Astrocyte (in vitro differentiated cells and primary cell): ENCODE data around the gene UPB1. TPM values are rescaled to one million over a fixed set of nuclear protein-coding genes. Genes with fewer than 3 reads are reported as not detected.

Experiments used
- DNase-seq: peaks from one replicate; pipeline ENCODE4 v3.0.0-alpha.2; 2010; ENCODE audit warnings: low read depth
- FAIRE-seq: peaks from 2 replicates; lab custom pipeline; 2011; peaks lifted over from hg19 to GRCh38; lab: Jason Lieb, UNC
- H2AFZ ChIP-seq: 2 replicates; pipeline ENCODE4 v1.6.0; 2012; ENCODE audit warnings: low read depth, low read length, inconsistent platforms
- H3K27ac ChIP-seq: 2 replicates; pipeline ENCODE4 v1.5.1; 2011; ENCODE audit warnings: low read depth, low read length, inconsistent platforms
- H3K27me3 ChIP-seq: 2 replicates; pipeline ENCODE4 v1.6.0; 2011; ENCODE audit warnings: low read length, inconsistent platforms; ENCODE audit not compliant: insufficient read depth
- H3K36me3 ChIP-seq: 2 replicates; pipeline ENCODE4 v1.5.1; 2011; ENCODE audit warnings: low read length, inconsistent platforms; ENCODE audit not compliant: insufficient read depth
- H3K4me1 ChIP-seq: 2 replicates; pipeline ENCODE4 v1.5.1; 2011; ENCODE audit warnings: low read length, inconsistent platforms; ENCODE audit not compliant: insufficient read depth
- H3K4me2 ChIP-seq: 2 replicates; pipeline ENCODE4 v1.6.0; 2012; ENCODE audit warnings: low read length, inconsistent platforms
- H3K4me3 ChIP-seq: 2 replicates; pipeline ENCODE4 v1.5.1; 2011; ENCODE audit warnings: low read depth, mild to moderate bottlenecking, low read length, inconsistent platforms; ENCODE audit not compliant: insufficient read depth
- H3K79me2 ChIP-seq: 2 replicates; pipeline ENCODE4 v1.6.0; 2012; ENCODE audit warnings: mild to moderate bottlenecking, low read length, inconsistent platforms; ENCODE audit not compliant: insufficient read depth
- H3K9ac ChIP-seq: 2 replicates; pipeline ENCODE4 v1.6.0; 2012; ENCODE audit warnings: mild to moderate bottlenecking, low read length, inconsistent platforms
- H3K9me3 ChIP-seq: 2 replicates; pipeline ENCODE4 v1.5.1; 2012; ENCODE audit warnings: low read depth, mild to moderate bottlenecking, low read length, inconsistent platforms; ENCODE audit not compliant: insufficient read depth
- H4K20me1 ChIP-seq: 2 replicates; pipeline ENCODE4 v1.6.0; 2012; ENCODE audit warnings: low read length, inconsistent platforms; ENCODE audit not compliant: insufficient read depth
- H3K27ac Mint-ChIP-seq: one replicate; pipeline ENCODE4 v1.8.0; 2021; ENCODE audit warnings: mild to moderate bottlenecking, mixed read lengths; ENCODE audit not compliant: unreplicated experiment
- H3K27me3 Mint-ChIP-seq: one replicate; pipeline ENCODE4 v1.8.0; 2021; ENCODE audit warnings: low read depth, mixed read lengths; ENCODE audit not compliant: unreplicated experiment
- H3K36me3 Mint-ChIP-seq: one replicate; pipeline ENCODE4 v1.8.0; 2021; ENCODE audit warnings: low read depth, mixed read lengths; ENCODE audit not compliant: unreplicated experiment
- H3K4me1 Mint-ChIP-seq: one replicate; pipeline ENCODE4 v1.8.0; 2021; ENCODE audit warnings: low read depth, mixed read lengths; ENCODE audit not compliant: unreplicated experiment
- H3K4me3 Mint-ChIP-seq: one replicate; pipeline ENCODE4 v1.8.0; 2021; ENCODE audit warnings: mild to moderate bottlenecking, moderate library complexity, mixed read lengths; ENCODE audit not compliant: unreplicated experiment
- H3K9me3 Mint-ChIP-seq: one replicate; pipeline ENCODE4 v1.8.0; 2021; ENCODE audit warnings: mild to moderate bottlenecking, mixed read lengths; ENCODE audit not compliant: unreplicated experiment
- CTCF ChIP-seq: IDR thresholded peaks from 2 replicates; pipeline ENCODE4 v1.5.1; 2011; ENCODE audit warnings: low read depth, mild to moderate bottlenecking, inconsistent platforms, low read length, moderate library complexity; ENCODE audit not compliant: insufficient read depth
- EZH2 ChIP-seq: IDR thresholded peaks from 2 replicates; pipeline ENCODE4 v1.6.1; 2012; ENCODE audit warnings: mild to moderate bottlenecking, low read length, inconsistent platforms; ENCODE audit not compliant: insufficient read depth
- total RNA-seq: library from RNA; stranded (reverse); gene quantifications from 2 replicates; pipeline ENCODE4 v1.2.1, GENCODE V29; 2021

UPB1 gene
- total RNA-seq, 1 donor from 2014 or later, result 0.30 TPM

DNA sequence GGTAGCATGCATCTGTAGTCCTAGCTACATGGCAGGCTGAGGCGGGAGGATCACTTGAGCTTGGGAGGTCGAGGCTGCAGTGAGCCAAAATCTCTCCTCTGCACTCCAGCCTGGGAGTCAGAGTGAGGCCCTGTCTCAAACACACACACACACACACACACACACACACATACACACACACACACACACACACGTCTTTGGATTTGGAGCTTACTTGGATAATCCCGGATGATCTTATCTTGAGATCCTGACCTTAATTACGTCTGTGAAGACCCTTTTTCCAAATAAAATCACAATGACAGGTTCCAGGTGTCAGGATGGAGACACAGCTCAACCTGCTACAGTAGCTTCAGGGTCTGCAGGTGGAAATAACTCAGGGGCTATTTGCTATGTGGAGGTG, 1.1 kb downstream of the UPB1 start:
- Histone ChIP-seq H3K4me3 (no peak overlapping the region), H3K9me3 (no peaks in the 10 kb centered on the region), H4K20me1 (no peaks in the 10 kb centered on the region), H3K79me2 (no peaks in the 10 kb centered on the region), H2AFZ (no peak overlapping the region), H3K4me1 (peaks cover 9% of the 10 kb centered on the region), H3K4me2 (no peak overlapping the region), H3K9ac (no peak overlapping the region), H3K36me3 (no peaks in the 10 kb centered on the region), H3K27me3 (peaks cover 22% of the 10 kb centered on the region), H3K27ac (no peak overlapping the region)
- no peak overlapping the region for H3K27ac Mint-ChIP-seq
- FAIRE-seq (no peak), DNase-seq (no peak)
- H3K9me3 Mint-ChIP-seq, result peaks cover 3% of the 10 kb centered on the region
- H3K36me3 Mint-ChIP-seq, result peaks cover 2% of the 10 kb centered on the region
- no peak for TF ChIP-seq EZH2
- no peak for TF ChIP-seq CTCF
- peaks cover 78% of the 10 kb centered on the region for H3K27me3 Mint-ChIP-seq
- H3K4me3 Mint-ChIP-seq, result no peak overlapping the region
- H3K4me1 Mint-ChIP-seq, result peaks cover 3% of the 10 kb centered on the region

DNA sequence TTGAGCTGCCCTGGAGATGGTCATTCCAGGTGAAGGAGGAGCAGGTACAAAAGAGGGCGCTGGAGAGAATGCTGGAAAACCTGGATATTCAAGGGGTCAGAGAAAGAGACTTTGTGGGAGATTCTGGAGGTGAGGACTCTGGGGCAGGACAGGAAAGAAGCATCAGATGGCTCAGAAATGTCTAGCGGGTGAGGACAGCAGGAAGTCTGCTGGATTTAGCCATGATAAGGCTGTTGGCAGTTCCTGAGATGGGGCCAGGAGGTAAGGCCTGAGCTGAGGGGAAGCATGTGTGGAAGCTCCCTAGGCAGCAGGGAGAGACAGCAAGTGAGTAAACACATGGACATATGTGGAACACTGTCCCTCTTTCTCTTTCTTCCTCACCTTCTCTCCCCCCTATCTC, 1.5 kb downstream of the UPB1 start:
- Histone ChIP-seq H4K20me1 (no peaks in the 10 kb centered on the region), H3K4me2 (no peak overlapping the region), H3K36me3 (no peaks in the 10 kb centered on the region), H2AFZ (no peak overlapping the region), H3K27ac (no peak overlapping the region), H3K4me1 (peaks cover 9% of the 10 kb centered on the region), H3K9me3 (no peaks in the 10 kb centered on the region), H3K4me3 (no peak overlapping the region), H3K9ac (no peak overlapping the region), H3K27me3 (peaks cover 22% of the 10 kb centered on the region), H3K79me2 (no peaks in the 10 kb centered on the region)
- TF ChIP-seq EZH2, result no peak
- TF ChIP-seq CTCF, result no peak
- H3K9me3 Mint-ChIP-seq, result peaks cover 3% of the 10 kb centered on the region
- H3K27me3 Mint-ChIP-seq, result peaks cover 78% of the 10 kb centered on the region
- H3K27ac Mint-ChIP-seq, result no peak overlapping the region
- H3K4me1 Mint-ChIP-seq, result peaks cover 3% of the 10 kb centered on the region
- peaks cover 2% of the 10 kb centered on the region for H3K36me3 Mint-ChIP-seq
- no peak overlapping the region for H3K4me3 Mint-ChIP-seq
- FAIRE-seq (no peak), DNase-seq (no peak)

DNA sequence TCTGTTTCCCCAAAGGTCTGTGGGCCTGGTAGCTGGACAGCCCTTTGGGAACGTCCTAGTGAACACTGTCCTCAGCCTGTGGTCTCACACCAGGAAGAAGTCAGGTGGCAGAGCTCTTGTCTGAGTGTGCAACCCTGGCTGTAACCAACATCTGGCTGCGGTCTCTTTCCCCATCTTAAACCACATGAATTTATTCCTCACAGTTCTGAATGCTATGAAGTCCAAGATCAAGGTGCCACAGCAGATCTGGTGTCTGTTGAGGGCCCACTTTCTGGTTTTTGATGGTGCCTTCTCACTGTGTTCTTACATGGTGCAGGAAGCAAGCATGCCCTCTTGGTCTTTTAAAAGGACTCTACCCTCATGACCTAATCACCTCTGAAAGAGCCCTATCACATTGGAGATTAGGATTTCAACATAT, 2.7 kb downstream of the UPB1 start:
- DNase-seq (no peak), FAIRE-seq (no peak)
- Histone ChIP-seq H3K4me2 (no peak overlapping the region), H3K36me3 (no peaks in the 10 kb centered on the region), H2AFZ (no peak overlapping the region), H3K27ac (no peak overlapping the region), H3K9ac (no peak overlapping the region), H4K20me1 (no peaks in the 10 kb centered on the region), H3K4me1 (peaks cover 9% of the 10 kb centered on the region), H3K9me3 (no peaks in the 10 kb centered on the region), H3K27me3 (peaks cover 21% of the 10 kb centered on the region), H3K4me3 (no peak overlapping the region), H3K79me2 (no peaks in the 10 kb centered on the region)
- no peak overlapping the region for H3K27ac Mint-ChIP-seq
- H3K4me1 Mint-ChIP-seq, result peaks cover 7% of the 10 kb centered on the region
- peaks cover 2% of the 10 kb centered on the region for H3K36me3 Mint-ChIP-seq
- TF ChIP-seq CTCF, result no peak
- TF ChIP-seq EZH2, result no peak
- no peak overlapping the region for H3K4me3 Mint-ChIP-seq
- H3K9me3 Mint-ChIP-seq, result no peaks in the 10 kb centered on the region
- H3K27me3 Mint-ChIP-seq, result peaks cover 75% of the 10 kb centered on the region
